Erythroblast (primary cell): ENCODE data around the gene DIAPH2.

Experiments used
- GATA1 ChIP-seq: IDR thresholded peaks from 2 replicates; pipeline ENCODE4 v1.6.1; 2011; ENCODE audit warnings: low read depth, mild to moderate bottlenecking, control low read depth, low read length, moderate library complexity
- POLR2A ChIP-seq: IDR thresholded peaks from 2 replicates; pipeline ENCODE4 v1.6.1; 2011; ENCODE audit warnings: mild to moderate bottlenecking, low read length

DNA sequence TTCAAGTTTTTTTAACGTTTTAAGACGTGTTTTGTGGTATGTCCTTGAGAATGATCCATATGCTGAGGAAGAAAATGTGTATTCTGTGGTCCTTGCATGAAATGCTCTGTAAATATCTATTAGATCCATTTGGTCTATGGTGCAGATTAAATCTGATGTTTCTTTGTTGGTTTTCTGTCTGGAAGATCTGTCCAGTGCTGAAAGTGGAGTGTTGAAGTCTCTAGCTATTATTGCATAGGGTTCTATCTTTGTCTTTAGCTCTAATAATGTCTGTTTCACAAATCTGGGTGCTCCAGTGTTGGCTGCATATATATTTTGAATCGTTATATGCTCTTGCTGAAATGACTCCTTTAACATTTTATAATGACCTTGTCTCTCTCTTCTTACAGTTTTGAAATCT is 321.5 kb downstream of the DIAPH2 start:
- TF ChIP-seq POLR2A: no peak
- TF ChIP-seq GATA1: no peak
